ENCODE results near the gene PTPRJ. TPM values are rescaled to one million over a fixed set of nuclear protein-coding genes. Genes with fewer than 3 reads are reported as not detected.

Gene PTPRJ
- total and polyA plus RNA-seq, 2 of the 4 experiments (the other 2 are of a cell fraction), result 5.6 to 14.9 TPM

- TF ChIP-seq RFX5 (IDR thresholded peaks at IDR 0.05; ENCODE audit: low read depth, low read length), result no peak
- no peak for TF ChIP-seq CEBPB (IDR thresholded peaks at IDR 0.05; ENCODE audit: low read depth, low read length)
Observed at GRCh38 chr11:47992959-47993820, 12.8 kb downstream of the PTPRJ start (continued).

GRCh38 chr11:47994417-47994816 lies 14.1 kb downstream of the PTPRJ start:
- H4K20me1 ChIP-seq (ENCODE audit: insufficient read depth, low read length), result peaks cover 41% of the 10 kb centered on the region; the same call in 1 of the 2 replicates

More at GRCh38 chr11:47994417-47994816, 14.1 kb downstream of the PTPRJ start:
- DNase-seq (no peak), ATAC-seq (ENCODE audit: low read depth) (no peak)
- H2BK20ac ChIP-seq (ENCODE audit: low read depth, low read length), result no peak overlapping the region
- H2AFZ ChIP-seq (replicated peaks; ENCODE audit: low read length, poor library complexity), result no peak overlapping the region
- peaks cover 22% of the 10 kb centered on the region for H3K9me1 ChIP-seq (ENCODE audit: insufficient read depth, low read length)
- no peak overlapping the region for H4K5ac ChIP-seq (ENCODE audit: low read depth, low read length)
- no peak overlapping the region for H3K4ac ChIP-seq (ENCODE audit: low read depth, low read length)
- no peak overlapping the region for H3K56ac ChIP-seq (ENCODE audit: extremely low read depth, insufficient read depth, low read length)
- no peaks in the 10 kb centered on the region for H3K36me3 ChIP-seq (ENCODE audit: control insufficient read depth, insufficient read depth, low read length)
- H3K23ac ChIP-seq (ENCODE audit: low read depth, low read length), result no peak overlapping the region
- no peak overlapping the region for H2BK15ac ChIP-seq (ENCODE audit: low read depth, low read length)
- dilution Hi-C loops (cut with HindIII; ENCODE audit: low sequenced_read_pairs, unreplicated experiment), result no loop called here
- H4K91ac ChIP-seq (ENCODE audit: insufficient read depth, low read depth, low read length), result no peak overlapping the region
- no peak overlapping the region for H2BK5ac ChIP-seq (ENCODE audit: low read depth, low read length, poor library complexity, severe bottlenecking)
- in situ Hi-C loops (cut with MboI; ENCODE audit: low sequenced_read_pairs), result no loop called here
- H3K9ac ChIP-seq (ENCODE audit: low read depth, low read length), result no peak overlapping the region
- no peak overlapping the region for H2AK9ac ChIP-seq (replicated peaks; ENCODE audit: low read depth, low read length, poor library complexity)
- H3K79me1 ChIP-seq (ENCODE audit: low read depth in 1 of 2, low read length in 2 of 2), result peaks cover 47 to 79% of the 10 kb centered on the region in 2 experiments
- H4K8ac ChIP-seq (ENCODE audit: low read depth in 2 of 2, low read length in 2 of 2), result no peak overlapping the region
- intact Hi-C loops (cut with micrococcal nuclease), result no loop called here
- ChIA-PET CTCF (no interaction called here), POLR2A (ENCODE audit: unreplicated experiment) (no interaction called here)
- H3K4me3 ChIP-seq (ENCODE audit: insufficient read depth, low read depth, low read length), result no peak overlapping the region
- no peaks in the 10 kb centered on the region for H3K9me3 ChIP-seq (ENCODE audit: control insufficient read depth, insufficient read depth, low read length)
- no peaks in the 10 kb centered on the region for H3K27me3 ChIP-seq (ENCODE audit: control insufficient read depth, insufficient read depth, low read length)
- no TSS peak for BruUV-seq (replicated peaks)
- H3K4me1 ChIP-seq (ENCODE audit: control insufficient read depth, insufficient read depth, low read length), result peaks cover 7% of the 10 kb centered on the region
- no peak overlapping the region for H3K27ac ChIP-seq (ENCODE audit: insufficient read depth, low read length)
- TF ChIP-seq MXI1 (IDR thresholded peaks at IDR 0.05; ENCODE audit: borderline replicate concordance, low read depth, low read length), result no peak
- TF ChIP-seq CEBPB (IDR thresholded peaks at IDR 0.05; ENCODE audit: low read depth, low read length), result no peak
- no peak overlapping the region for H3K14ac ChIP-seq (replicated peaks; ENCODE audit: low read depth, low read length)
- H2AK5ac ChIP-seq (ENCODE audit: low read depth, low read length), result no peak overlapping the region
- WGBS, 2 experiments (ENCODE audit: extremely low coverage in 2 of 2, insufficient read length in 1 of 2), result no CpG with 5 or more reads among the region's 4 CpGs
- H3K4me2 ChIP-seq (ENCODE audit: low read depth, low read length), result no peak overlapping the region
- H2BK120ac ChIP-seq (ENCODE audit: low read depth, low read length), result no peak overlapping the region
- no peak overlapping the region for H3K18ac ChIP-seq (ENCODE audit: low read depth, low read length)
